NT2/D1 (cell line): ENCODE data around the gene ULBP1.
"Not testable (repeated sequence)": the region's sequence is repeated elsewhere in the genome, so short reads cannot be mapped to it uniquely, and the experiment has no call there.

Experiments used
- DNase-seq: peaks from one replicate; pipeline ENCODE4 v3.0.0-alpha.2; 2011; ENCODE audit warnings: low read depth, low spot score
- H3K27me3 ChIP-seq: 2 replicates; pipeline ENCODE4 v1.6.0; 2011; ENCODE audit warnings: mild to moderate bottlenecking; ENCODE audit not compliant: insufficient read length, insufficient read depth
- H3K36me3 ChIP-seq: 2 replicates; pipeline ENCODE4 v1.6.1; 2011; ENCODE audit warnings: mild to moderate bottlenecking, low read length, mixed read lengths; ENCODE audit not compliant: insufficient read depth, insufficient read length
- H3K4me1 ChIP-seq: 2 replicates; pipeline ENCODE4 v1.5.1; 2011; ENCODE audit not compliant: insufficient read depth, insufficient read length
- H3K4me3 ChIP-seq: 2 replicates; pipeline ENCODE4 v1.5.1; 2011; ENCODE audit warnings: low read depth; ENCODE audit not compliant: insufficient read length
- H3K9ac ChIP-seq: 2 replicates; pipeline ENCODE4 v1.6.0; 2011; ENCODE audit warnings: low read depth; ENCODE audit not compliant: insufficient read length
- H3K9me3 ChIP-seq: 2 replicates; pipeline ENCODE4 v1.5.1; 2011; ENCODE audit warnings: mild to moderate bottlenecking, low read length; ENCODE audit not compliant: insufficient read depth
- SUZ12 ChIP-seq: IDR thresholded peaks from 2 replicates; pipeline ENCODE4 v1.6.1; 2011; ENCODE audit not compliant: insufficient read length, insufficient read depth; ENCODE audit errors: extremely low read depth
- YY1 ChIP-seq: IDR thresholded peaks from 2 replicates; pipeline ENCODE4 v1.6.1; 2011; ENCODE audit not compliant: insufficient read length, insufficient read depth
- ZNF274 ChIP-seq: IDR thresholded peaks from 2 replicates; pipeline ENCODE4 v1.6.1; 2011; ENCODE audit warnings: mild to moderate bottlenecking, low read depth, low read length

ULBP1 gene, protein sequence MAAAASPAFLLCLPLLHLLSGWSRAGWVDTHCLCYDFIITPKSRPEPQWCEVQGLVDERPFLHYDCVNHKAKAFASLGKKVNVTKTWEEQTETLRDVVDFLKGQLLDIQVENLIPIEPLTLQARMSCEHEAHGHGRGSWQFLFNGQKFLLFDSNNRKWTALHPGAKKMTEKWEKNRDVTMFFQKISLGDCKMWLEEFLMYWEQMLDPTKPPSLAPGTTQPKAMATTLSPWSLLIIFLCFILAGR

DNA sequence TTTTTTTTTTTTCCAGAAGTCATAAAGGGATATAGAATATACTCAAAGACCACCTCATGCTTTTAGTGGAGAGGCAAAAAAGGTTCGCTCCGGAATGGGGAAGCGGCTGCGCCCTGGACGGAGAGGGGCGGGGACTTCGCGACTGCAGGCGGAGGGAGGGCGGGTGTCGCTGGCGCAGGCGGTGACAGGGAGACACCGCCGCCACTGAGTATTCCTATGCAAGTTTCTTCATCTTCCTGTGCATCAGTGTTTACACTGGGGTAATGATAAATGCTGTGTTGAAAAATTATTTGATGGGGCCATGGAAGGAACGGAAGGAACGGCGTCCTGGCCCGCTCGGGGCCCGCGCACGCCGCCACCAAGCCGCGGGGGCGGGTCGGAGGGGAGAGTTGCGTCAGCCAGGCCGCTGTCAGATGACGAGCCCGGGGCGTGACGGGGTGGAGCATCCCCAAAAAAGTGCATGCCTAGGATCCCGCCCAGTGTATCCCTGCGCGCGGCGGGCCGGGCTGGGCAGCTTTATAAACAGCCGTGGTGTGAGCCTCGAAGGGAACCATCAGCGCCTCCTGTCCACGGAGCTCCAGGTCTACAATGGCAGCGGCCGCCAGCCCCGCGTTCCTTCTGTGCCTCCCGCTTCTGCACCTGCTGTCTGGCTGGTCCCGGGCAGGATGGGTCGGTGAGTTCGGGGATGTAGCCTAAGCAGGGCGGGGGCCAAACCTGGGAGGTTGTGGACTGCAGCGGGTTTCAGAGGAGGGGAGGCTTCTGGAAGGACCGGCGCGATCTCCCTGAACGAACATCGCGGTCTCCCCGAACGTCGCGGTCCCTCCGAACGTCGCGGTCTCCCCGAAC lies at the start of gene ULBP1:
Gene ULBP1, plus strand, starts transcription at position 482 of the 846 bp plus-strand sequence. Its CDS starts 107 bp downstream, at position 589.
- H3K9ac ChIP-seq = peak within 1 kb of the TSS; percentile 67
- H3K36me3 ChIP-seq = no peaks in the 10 kb centered on the region
- peak within 1 kb of the TSS; percentile 61 for H3K4me3 ChIP-seq
- no peaks in the 10 kb centered on the region for H3K9me3 ChIP-seq
- peaks cover 82% of the 10 kb centered on the region for H3K27me3 ChIP-seq
- DNase-seq = peak; percentile 50
- TF ChIP-seq ZNF274 = no peak
- no peak for TF ChIP-seq SUZ12
- TF ChIP-seq YY1 = no peak
- H3K4me1 ChIP-seq = peaks cover 2% of the 10 kb centered on the region

DNA sequence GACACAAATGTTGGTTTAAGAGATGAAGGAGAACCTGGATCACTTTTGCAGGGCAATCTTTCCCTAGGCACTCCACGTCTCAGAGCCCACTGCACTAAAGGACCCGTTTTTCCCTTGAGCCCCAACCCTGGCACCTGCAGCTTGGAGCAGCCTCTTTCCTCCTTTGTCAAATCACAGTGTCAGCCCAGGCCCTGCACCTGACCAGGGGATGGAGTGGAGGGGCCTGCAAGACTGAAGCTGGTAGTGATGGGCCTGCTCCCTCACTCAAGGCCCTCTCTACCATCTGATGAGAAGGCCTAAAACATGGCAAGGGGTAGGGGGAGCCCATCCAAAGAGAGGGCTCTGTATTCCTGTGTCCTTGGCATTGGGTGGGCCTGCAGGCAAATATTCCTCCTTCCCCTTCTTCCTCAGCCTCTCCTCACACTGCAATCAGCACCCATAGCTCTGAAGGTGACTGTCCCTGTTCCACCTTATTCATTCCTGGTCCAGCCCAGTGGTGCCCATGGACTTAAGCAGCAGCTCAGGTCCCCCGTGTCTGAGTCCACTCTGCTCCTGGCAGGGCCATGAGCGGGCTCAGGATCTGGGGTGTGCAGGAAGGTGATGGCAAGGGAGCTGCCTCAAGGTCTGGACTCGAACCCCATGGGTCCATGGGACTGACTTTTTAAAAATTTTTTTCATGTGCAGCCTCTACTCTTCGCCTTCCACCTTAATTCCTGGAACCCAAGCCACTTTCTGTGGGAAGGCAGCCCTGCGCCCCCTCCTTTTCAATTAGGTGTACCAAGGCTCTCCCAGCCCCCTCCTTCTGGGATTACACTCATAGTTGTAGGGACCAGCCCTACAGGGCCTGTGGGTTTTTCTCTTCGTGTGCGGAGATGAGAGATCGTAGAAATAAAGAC lies 47.5 kb upstream of the ULBP1 start:
- Histone ChIP-seq H3K9me3 (no peaks in the 10 kb centered on the region), H3K36me3 (no peaks in the 10 kb centered on the region), H3K9ac (no peak overlapping the region), H3K27me3 (peaks cover 16% of the 10 kb centered on the region), H3K4me1 (no peaks in the 10 kb centered on the region), H3K4me3 (no peak overlapping the region)
- no peak for DNase-seq
- TF ChIP-seq ZNF274 = no peak
- TF ChIP-seq YY1 = no peak
- no peak for TF ChIP-seq SUZ12

GRCh38 chr6:149917679-149918078 lies 46.1 kb upstream of the ULBP1 start:
- Histone ChIP-seq H3K4me3 (no peak overlapping the region), H3K36me3 (no peaks in the 10 kb centered on the region), H3K27me3 (peaks cover 30% of the 10 kb centered on the region), H3K4me1 (no peaks in the 10 kb centered on the region), H3K9ac (no peak overlapping the region), H3K9me3 (no peaks in the 10 kb centered on the region)
- DNase-seq = no peak
- TF ChIP-seq YY1 (no peak), SUZ12 (no peak), ZNF274 (no peak)

GRCh38 chr6:149918151-149918905 lies 45.4 kb upstream of the ULBP1 start:
- TF ChIP-seq YY1 = no peak
- TF ChIP-seq SUZ12 = no peak
- no peak for TF ChIP-seq ZNF274
- no peak for DNase-seq
- no peaks in the 10 kb centered on the region for H3K36me3 ChIP-seq
- H3K9me3 ChIP-seq = no peaks in the 10 kb centered on the region
- H3K9ac ChIP-seq = no peak overlapping the region
- H3K27me3 ChIP-seq = peaks cover 37% of the 10 kb centered on the region
- H3K4me1 ChIP-seq = no peaks in the 10 kb centered on the region
- no peak overlapping the region for H3K4me3 ChIP-seq

- H3K27me3 ChIP-seq = peaks cover 46% of the 10 kb centered on the region
- not testable (repeated sequence) for H3K4me3 ChIP-seq, H3K4me1 ChIP-seq, H3K9me3 ChIP-seq, H3K9ac ChIP-seq, DNase-seq, H3K36me3 ChIP-seq
Observed at GRCh38 chr6:149919126-149919833, 44.5 kb upstream of the ULBP1 start.

DNA sequence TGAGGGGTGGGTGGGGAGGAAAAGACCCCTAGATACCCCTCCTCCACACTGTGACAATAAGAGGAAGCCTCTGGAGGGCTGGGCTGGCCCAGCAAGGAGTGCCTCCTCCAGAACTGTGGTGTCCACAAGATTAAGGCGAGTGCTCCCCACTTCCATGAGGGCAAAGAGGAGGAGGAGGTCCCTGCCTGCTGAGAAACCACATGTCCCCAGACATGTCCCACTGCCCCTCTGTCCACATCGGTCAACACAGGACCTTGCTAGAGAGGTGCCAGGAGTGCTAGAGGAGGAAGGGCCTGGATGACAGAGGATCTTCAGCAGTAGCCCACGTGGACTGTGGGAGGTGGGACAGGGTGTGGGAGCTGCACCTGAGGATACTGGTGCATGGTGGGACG lies 43.9 kb upstream of the ULBP1 start:
- no peak for TF ChIP-seq ZNF274
- TF ChIP-seq SUZ12 = no peak
- no peak for TF ChIP-seq YY1
- Histone ChIP-seq H3K36me3 (no peaks in the 10 kb centered on the region), H3K9me3 (no peaks in the 10 kb centered on the region), H3K4me3 (no peak overlapping the region), H3K27me3 (peaks cover 52% of the 10 kb centered on the region), H3K4me1 (no peaks in the 10 kb centered on the region), H3K9ac (no peak overlapping the region)
- no peak for DNase-seq
